ENCODE results near the gene BTBD9. TPM values are rescaled to one million over a fixed set of nuclear protein-coding genes. Genes with fewer than 3 reads are reported as not detected.

The BTBD9 gene
- total RNA-seq, 1 experiment from 2014 or later: 4.5 TPM

DNA sequence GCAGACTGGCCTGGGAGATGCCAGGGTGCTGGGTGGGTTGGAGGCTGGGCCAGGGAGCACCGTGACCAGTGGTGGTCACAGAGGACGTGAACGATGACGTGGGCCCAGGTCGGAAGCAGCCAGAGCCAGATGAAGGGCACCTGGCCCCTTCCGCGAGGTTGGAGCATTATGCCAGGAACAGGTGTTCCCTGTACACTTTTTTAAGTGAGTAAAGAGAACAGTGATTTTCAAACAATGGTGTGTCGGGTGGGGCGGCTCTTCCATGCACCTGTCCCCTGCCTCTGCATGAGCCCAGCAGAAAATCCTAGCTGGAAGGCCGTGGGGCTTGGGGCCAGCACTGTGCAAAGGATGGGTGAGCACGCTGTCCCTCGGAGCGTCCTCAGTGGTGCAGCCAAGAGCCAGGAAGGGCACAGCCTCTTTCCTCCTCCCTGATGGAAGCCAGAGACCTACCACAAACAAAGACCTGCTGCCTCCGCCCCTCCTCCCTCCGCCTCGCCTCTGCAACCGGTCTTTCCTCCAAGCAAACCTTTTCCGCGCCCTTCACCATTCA is 469.7 kb downstream of the BTBD9 start:
- H3K4me3 ChIP-seq: no peak overlapping the region
- no peak for DNase-seq
- no peaks in the 10 kb centered on the region for H3K9me3 ChIP-seq
- H3K36me3 ChIP-seq: no peaks in the 10 kb centered on the region
- no peaks in the 10 kb centered on the region for H3K27me3 ChIP-seq

DNA sequence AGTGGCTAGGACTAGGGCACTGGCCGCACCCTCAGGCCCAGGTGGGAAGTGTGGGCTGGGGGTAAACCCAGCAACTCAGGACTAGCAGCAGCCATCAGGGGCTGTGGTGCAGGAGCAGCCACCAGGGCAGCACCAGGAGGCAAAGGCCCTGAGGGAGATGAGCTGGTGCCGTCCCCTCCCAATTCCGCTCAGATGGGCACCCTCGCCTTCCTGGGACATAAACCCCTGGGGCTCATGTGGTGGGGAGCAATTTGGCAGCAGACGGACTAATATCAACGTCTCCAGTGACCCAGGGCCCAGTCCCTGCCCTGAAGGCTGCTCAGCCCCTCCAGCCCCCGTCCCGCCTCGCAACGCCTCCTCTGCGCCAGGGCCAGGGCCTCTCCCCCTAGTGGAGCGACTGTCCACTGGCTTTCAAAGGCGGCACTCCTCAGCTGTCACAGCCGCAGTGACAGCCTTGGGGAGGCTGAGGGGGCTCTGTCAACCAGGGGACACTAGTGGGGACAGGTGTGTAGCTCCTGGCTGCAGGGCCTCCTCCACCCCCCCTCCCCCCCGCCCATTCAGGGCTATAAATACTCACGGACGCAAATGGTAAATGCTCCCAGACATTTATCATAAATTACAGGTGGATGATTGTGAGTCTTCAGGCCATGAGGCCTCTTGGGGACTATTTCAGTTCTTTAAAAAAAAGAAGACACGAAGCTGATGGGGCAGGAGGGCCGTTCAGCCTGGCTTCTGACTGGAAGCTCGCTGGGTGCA is 470.3 kb downstream of the BTBD9 start:
- DNase-seq: no peak
- no peaks in the 10 kb centered on the region for H3K36me3 ChIP-seq
- H3K9me3 ChIP-seq: no peaks in the 10 kb centered on the region
- no peaks in the 10 kb centered on the region for H3K27me3 ChIP-seq
- no peak overlapping the region for H3K4me3 ChIP-seq

DNA sequence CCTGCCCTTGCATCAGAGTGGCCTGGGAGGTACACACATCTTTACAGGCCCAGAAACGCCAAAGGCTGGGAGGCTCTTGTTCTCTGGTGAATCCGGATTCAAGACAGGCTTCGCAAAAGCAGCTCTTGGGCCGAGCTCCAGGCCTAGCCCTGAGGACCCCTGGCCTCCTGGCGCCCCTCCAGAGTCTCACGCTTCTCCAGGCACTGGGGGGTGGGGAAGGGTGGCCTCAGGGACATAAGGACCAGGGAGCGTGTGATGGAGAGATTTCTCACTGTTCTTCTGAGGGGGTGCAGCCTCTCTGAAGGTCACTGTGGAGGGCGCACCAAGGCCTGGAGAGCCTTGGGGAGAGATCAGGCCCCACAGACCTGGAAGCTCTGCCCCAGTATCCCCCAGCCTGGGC is 471.0 kb downstream of the BTBD9 start:
- H3K36me3 ChIP-seq: no peaks in the 10 kb centered on the region
- no peaks in the 10 kb centered on the region for H3K9me3 ChIP-seq
- DNase-seq: no peak
- H3K4me3 ChIP-seq: no peak overlapping the region
- no peaks in the 10 kb centered on the region for H3K27me3 ChIP-seq

DNA sequence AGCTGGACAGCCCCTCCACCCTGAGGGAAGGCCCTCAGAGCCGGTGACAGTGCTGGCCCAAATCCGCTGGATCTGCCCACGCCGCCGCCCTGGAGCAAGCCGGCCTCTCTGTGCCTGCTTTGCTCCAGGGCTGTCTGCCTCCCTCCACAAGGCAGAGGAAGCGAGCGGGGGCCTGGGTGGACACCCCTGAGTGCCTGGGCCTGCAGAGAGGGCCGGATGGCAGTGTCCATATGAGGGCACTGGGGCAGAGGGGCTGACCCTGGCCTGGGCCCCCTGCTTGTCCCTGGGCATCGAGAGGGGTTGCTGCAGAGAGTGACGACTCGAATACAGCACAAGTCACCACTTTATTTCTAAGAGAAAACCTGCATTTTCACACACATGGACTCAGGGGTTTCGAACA is 471.6 kb downstream of the BTBD9 start:
- H3K27me3 ChIP-seq: no peaks in the 10 kb centered on the region
- no peak for DNase-seq
- no peak overlapping the region for H3K4me3 ChIP-seq
- no peaks in the 10 kb centered on the region for H3K36me3 ChIP-seq
- H3K9me3 ChIP-seq: no peaks in the 10 kb centered on the region

DNA sequence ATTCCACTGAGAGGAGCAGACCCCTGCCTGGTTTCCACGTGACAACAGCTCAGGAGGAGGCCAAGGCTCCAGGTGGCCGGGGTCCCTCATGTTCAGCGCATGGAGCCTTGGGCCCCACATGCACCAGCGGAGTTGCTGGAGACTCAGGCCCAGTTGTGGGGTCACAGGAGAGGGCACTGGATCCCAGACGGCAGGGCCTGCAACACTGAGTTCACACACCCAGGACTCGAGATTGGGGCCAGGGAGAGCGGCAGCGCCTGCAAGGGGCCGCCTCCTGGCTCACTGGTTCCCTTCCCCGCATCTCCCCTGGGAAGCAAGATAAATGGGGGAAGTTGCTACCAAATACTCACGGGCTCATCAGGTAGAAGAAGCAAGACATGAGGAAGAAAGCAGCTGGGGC is 472.1 kb downstream of the BTBD9 start:
- Histone ChIP-seq H3K36me3 (no peaks in the 10 kb centered on the region), H3K27me3 (no peaks in the 10 kb centered on the region), H3K4me3 (no peak overlapping the region), H3K9me3 (no peaks in the 10 kb centered on the region)
- DNase-seq: no peak

DNA sequence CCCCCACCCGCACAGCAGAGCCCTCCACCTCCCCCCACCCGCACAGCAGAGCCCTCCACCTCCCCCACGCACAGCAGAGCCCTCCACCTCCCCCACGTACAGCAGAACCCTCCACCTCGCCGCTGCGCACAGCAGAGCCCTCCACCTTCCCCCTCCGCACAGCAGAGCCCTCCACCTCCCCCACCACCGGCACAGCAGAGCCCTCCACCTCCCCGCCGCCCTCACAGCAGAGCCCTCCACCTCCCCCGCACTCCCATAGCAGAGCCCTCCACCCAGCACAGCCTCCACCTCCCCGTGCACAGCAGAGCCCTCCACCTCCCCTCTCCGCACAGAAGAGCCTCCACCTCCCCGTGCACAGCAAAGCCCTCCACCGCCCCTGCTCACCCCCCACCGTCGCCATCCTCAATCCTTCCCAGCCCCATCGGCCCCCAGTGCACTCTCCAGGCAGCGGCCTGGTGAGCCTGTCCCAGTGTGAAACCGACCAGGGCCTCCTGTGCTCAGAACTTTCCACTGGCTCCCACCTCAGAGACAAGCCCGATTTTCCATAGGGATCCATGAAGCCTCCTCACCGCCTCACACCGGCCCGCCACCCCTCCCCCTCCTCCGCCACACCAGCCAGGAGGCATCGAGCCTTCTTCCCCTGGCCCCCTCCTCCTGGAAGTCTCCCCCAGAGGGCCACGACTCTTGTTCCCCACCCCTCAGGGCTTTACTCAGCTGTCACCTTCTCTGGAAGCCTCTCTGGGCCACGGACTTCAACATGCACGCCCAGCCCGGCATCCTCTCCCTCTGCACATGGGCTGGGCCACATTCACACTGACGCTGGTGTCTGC is 473.1 kb downstream of the BTBD9 start:
- no peaks in the 10 kb centered on the region for H3K36me3 ChIP-seq
- H3K27me3 ChIP-seq: no peaks in the 10 kb centered on the region
- no peaks in the 10 kb centered on the region for H3K9me3 ChIP-seq
- no peak for DNase-seq
- no peak overlapping the region for H3K4me3 ChIP-seq

DNA sequence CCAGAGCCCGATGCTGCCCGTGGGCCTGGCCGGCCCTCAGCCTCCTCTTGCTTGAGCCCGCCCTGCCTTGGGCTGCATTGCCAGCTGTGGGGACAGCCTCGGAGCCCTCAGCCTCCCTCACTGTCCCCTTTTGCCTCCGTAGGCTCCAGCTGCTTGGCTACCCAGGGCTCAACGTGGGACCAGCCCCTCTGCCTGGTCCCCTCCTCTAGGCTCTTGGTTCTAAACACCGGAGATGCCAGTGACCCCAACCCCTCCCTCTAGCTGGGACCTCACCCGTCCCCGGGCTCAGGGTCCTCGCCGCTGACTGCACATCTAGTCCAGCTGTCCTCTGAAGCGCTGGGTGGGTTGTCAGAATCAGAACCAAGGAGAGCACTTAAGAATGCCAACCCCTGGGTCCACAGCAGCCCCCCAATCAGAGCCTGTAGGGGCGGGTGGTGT is 475.0 kb downstream of the BTBD9 start:
- no peaks in the 10 kb centered on the region for H3K36me3 ChIP-seq
- no peak for DNase-seq
- no peaks in the 10 kb centered on the region for H3K9me3 ChIP-seq
- H3K27me3 ChIP-seq: no peaks in the 10 kb centered on the region
- H3K4me3 ChIP-seq: no peak overlapping the region

DNA sequence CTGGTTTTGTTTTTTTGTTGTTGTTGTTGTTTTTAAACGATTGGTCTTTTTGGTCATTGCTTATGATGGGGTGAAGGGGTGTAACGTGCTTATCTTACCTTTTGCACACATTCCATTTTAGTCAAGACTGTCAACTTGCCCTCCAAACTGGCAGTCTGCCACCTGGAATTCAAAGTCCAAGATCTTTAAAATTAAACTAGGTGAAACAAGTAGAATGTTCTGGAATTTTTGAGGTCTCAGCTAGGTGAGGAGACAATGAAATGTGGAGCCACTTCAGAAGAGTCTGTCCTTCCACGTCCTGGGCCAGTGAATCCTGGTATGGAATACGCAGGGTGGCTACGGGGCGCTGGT is 475.6 kb downstream of the BTBD9 start:
- DNase-seq: no peak
- no peaks in the 10 kb centered on the region for H3K27me3 ChIP-seq
- H3K36me3 ChIP-seq: no peaks in the 10 kb centered on the region
- H3K4me3 ChIP-seq: no peak overlapping the region
- H3K9me3 ChIP-seq: no peaks in the 10 kb centered on the region

DNA sequence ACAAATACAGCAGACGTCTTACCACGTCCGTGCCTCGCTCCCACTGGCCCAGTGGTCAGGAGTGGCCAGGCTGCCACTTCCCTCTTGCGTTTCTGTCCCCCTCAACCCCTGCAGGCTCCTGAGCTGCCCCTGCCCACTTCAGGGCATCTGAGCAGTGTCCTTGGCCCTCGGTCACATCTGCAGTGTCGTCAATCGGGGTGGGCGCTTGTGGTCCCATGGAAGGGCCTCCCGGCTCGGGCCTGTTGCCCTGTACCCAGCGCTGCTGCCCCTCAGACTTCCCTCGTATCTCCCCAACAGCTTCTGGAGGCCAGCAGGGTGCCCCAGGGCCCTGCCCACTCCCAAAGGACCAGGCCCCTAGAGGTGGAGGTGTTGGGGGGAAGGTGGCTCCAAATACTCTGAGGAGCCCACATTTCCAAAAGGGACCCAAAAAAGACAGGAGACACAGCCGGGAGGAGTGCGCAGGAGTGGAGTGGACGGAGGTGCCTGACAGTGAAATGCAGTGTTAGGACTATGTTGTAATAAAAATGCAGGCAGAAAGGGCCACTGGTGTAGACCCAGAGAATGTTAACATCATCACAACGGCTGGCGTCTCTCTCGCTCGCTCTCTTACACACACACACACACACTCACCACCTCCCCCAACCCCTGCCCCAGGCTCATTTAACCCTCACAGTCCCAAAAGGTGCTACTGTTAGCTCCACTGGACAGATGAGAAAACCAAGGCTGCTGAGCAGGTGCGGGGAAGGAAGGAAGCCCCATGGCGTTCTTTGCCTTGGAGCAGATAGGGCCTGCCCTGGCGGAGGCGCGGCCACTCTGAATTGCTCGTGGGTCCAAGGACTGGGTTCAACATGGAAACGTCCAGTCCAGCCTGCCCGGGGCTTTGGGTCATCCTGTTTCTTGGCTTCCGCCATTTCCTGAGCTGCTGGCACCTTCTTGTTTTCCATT is 476.3 kb downstream of the BTBD9 start:
- Histone ChIP-seq H3K27me3 (no peaks in the 10 kb centered on the region), H3K4me3 (no peak overlapping the region), H3K36me3 (no peaks in the 10 kb centered on the region), H3K9me3 (no peaks in the 10 kb centered on the region)
- no peak for DNase-seq

DNA sequence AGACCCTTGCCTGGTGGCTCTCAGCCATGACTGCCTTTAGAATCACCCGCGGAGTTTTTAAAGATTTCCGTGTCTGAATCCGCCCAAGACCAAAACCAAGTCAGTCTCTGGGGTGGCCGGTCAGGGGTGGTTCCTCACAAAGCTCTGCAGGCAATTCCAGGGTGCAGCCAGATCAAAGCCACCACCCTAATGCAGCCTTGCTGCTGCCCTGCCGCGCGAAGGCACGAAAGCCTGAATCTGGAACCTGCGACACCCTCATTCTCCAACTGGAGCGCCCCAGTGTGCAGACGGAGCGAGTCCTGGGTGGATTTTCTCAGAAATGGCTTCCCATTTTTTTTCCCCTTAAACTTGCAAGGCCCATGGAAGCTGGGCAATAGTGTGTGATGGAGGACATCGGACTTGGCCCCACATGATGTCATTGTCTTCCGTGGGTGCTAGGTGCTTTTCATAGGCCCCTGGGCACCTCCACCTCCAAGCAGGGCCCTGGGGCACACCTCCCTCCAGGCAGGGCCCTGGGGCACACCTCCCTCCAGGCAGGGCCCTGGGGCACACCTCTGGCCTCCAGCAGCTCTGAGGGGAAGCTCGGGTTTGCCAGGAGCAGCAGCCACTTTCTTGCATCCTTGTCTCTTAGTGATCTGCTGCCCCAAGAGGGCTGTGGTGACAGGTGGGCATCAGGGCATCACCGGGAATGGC is 477.1 kb downstream of the BTBD9 start:
- Histone ChIP-seq H3K27me3 (no peaks in the 10 kb centered on the region), H3K4me3 (no peak overlapping the region), H3K36me3 (no peaks in the 10 kb centered on the region), H3K9me3 (no peaks in the 10 kb centered on the region)
- no peak for DNase-seq

DNA sequence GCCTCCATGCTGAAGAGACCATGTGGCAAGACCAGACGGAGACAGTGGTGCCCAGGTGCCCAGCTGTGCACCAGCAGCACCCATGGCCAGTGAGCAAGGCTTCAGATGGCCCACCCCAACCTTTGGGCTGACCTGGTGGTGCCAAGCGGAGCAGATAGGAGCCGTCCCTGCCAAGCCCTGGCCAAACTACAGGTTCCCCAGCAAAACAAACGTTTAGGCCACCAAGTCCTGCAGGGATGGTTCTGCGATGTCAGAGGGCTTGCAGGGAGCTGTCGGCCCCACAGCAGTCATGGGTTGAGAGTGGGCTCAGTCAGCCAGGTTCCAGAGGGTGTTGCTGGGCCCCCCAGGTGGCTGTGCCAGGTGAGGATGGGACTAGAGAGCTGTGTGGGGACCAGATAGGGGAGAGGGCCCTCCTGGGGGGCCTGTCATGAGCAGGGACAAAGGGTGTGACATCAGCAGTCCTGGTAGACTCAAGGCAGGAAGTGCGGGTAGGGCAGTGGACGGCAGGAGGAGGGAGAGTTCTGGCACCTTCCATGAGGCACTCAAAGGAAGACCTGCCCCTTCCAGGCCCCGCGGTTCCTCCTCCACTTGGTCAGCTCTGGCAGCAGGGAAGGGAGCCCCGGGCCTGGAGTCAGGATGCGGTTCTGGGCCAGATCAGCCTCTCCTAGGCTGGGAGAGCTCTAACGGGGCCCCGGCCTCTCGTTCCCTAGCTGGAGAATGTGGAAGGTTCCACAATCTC is 477.8 kb downstream of the BTBD9 start:
- no peaks in the 10 kb centered on the region for H3K9me3 ChIP-seq
- H3K4me3 ChIP-seq: no peak overlapping the region
- DNase-seq: no peak
- no peaks in the 10 kb centered on the region for H3K27me3 ChIP-seq
- H3K36me3 ChIP-seq: no peaks in the 10 kb centered on the region; the same call in 1 of the 2 replicates

DNA sequence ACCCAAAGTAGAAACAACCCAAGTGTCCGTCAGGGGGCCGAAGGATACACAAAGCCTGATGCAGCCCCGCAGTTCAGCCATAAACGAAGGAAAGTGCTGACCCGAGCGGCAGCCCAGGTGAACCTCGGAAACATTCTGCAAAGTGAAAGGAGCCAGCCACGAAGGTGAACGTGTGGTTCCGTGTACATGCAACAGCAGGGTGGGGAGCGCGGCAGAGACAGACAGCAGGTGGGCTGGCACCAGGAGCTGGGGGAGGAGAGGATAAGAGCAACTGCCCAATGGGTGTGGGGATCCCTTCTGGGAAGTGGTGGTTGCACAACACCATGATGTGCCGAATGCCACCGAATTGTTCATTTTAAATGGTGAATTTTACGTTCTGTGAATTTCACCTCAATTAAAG is 478.4 kb downstream of the BTBD9 start:
- H3K4me3 ChIP-seq: no peak overlapping the region
- DNase-seq: no peak
- H3K27me3 ChIP-seq: no peaks in the 10 kb centered on the region

DNA sequence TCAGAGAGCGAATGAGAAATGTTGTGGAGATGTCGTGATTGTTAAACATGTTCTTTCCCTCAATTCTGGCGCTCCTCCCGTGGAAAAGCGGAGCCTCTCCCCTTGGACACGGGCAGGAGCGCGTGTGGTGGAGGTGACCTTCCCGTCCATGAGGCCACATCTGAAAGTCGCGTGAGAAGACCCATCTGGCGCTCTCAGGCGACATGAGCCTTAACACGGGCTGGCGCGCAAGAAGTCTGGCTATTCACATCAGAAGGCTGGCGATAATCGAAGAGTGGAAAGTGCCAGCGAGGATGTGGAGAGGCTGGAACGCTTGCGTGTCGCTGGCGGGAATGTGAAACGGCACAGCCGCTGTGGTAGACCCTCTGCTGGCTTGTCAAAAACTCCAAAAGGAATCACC is 478.9 kb downstream of the BTBD9 start:
- no peak overlapping the region for H3K4me3 ChIP-seq
- DNase-seq: no peak
- no peaks in the 10 kb centered on the region; the same call in 1 of the 2 replicates for H3K36me3 ChIP-seq
- H3K9me3 ChIP-seq: no peaks in the 10 kb centered on the region
- no peaks in the 10 kb centered on the region for H3K27me3 ChIP-seq

More for the DNA sequence above, 478.4 kb downstream of the BTBD9 start:
- Histone ChIP-seq H3K9me3 (no peaks in the 10 kb centered on the region), H3K36me3 (no peaks in the 10 kb centered on the region; the same call in 1 of the 2 replicates)

DNA sequence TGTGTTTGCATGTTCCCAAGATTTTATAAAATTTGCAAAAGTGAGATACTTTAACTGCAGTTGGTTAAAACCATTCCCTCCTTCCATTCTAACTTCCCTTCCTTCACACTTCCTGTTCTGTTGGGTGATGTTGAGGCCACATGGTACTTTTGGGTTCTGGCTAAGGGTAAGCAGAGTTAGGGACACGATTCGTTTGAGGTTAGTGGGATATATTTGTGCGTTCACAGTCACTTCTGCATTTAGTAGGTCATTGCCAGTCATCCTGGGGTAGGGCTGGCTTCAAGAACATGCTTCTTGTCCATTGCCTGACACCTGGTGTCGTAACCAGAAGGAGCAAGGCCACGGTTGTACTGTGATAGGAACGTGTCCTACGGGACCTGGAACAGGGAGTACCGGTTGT is 480.1 kb downstream of the BTBD9 start:
- Histone ChIP-seq H3K27me3 (no peaks in the 10 kb centered on the region), H3K4me3 (no peak overlapping the region), H3K9me3 (no peaks in the 10 kb centered on the region), H3K36me3 (peaks cover 5% of the 10 kb centered on the region)
- no peak for DNase-seq

DNA sequence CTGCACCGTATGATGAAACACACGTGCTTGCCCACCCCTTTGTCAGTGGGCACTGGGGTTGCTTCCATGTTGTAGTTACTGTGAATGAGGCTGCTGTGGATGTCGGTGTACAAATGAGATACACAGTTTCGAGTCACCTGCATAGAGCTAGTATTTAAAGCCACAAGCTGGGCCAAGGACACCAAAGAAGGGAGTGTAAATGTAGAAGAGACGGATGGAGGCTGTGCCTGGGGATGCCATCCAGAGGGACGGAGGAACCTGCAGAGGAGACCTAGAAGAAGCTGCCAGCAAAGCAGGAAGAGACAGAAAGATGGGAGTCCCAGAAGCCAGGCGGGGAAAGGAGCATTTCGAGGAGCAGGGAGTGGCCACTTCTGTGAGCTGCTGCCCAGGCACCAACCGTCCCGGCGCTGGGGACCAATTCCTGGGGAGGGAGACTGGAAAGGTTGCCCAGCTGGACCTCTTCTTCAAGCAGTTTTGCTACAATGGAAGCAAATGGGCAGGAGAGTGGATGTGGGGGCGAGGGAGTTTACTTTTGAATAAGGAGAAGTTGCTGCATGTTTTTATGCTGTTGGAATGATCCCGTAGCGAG is 480.9 kb downstream of the BTBD9 start:
- H3K9me3 ChIP-seq: no peaks in the 10 kb centered on the region
- peaks cover 5% of the 10 kb centered on the region for H3K36me3 ChIP-seq
- no peaks in the 10 kb centered on the region for H3K27me3 ChIP-seq
- H3K4me3 ChIP-seq: no peak overlapping the region
- no peak for DNase-seq
